Lung (tissue), 12 donors: ENCODE results near the gene NTRK3. TPM values are rescaled to one million over a fixed set of nuclear protein-coding genes. Genes with fewer than 3 reads are reported as not detected.

ENCODE experiments used
- ATAC-seq: fragments of 200-7000 bp; cut with Tn5 transposase; one replicate; pipeline ENCODE4 v1.9.1; 2020; ENCODE audit warnings: moderate number of reproducible peaks; ENCODE audit not compliant: insufficient read depth, low FRiP score
- DNase-seq, 3 donors: peaks; one replicate each; pipeline ENCODE4 v3.0.0-alpha.2; 2013 to 2017
- H3K27ac ChIP-seq, 2 donors: one replicate each; pipeline ENCODE4 v1.5.1; 2013; ENCODE audit warnings: mild to moderate bottlenecking in 2 of 2, moderate library complexity in 2 of 2, control low read depth in 1 of 2, inconsistent platforms in 1 of 2, low read depth in 1 of 2, low read length in 1 of 2
- H3K27me3 ChIP-seq, 3 donors: one replicate each; pipeline ENCODE4 v1.5.1; 2013; ENCODE audit warnings: low read length in 2 of 3; ENCODE audit not compliant: control insufficient read depth in 3 of 3, insufficient read depth in 3 of 3
- H3K36me3 ChIP-seq, 4 donors: one replicate each; pipeline ENCODE4 v1.5.1; 2013; ENCODE audit warnings: low read length in 4 of 4, mild to moderate bottlenecking in 1 of 4, moderate library complexity in 1 of 4; ENCODE audit not compliant: control insufficient read depth in 4 of 4, insufficient read depth in 4 of 4
- H3K4me1 ChIP-seq, 5 donors: one replicate each; pipeline ENCODE4 v1.5.1; 2013; ENCODE audit warnings: low read length in 5 of 5, mild to moderate bottlenecking in 2 of 5, moderate library complexity in 1 of 5; ENCODE audit not compliant: control insufficient read depth in 5 of 5, insufficient read depth in 5 of 5
- H3K4me3 ChIP-seq: one replicate; pipeline ENCODE4 v1.5.1; 2013; ENCODE audit warnings: mild to moderate bottlenecking, control low read depth, moderate library complexity
- H3K9ac ChIP-seq, 2 donors: one replicate each; pipeline ENCODE4 v1.5.1; 2013; ENCODE audit warnings: low read length in 2 of 2, control low read depth in 1 of 2; ENCODE audit not compliant: insufficient read depth in 1 of 2
- H3K9me3 ChIP-seq, 4 donors: one replicate each; pipeline ENCODE4 v1.5.1; 2013; ENCODE audit warnings: low read length in 3 of 4, mild to moderate bottlenecking in 1 of 4, moderate library complexity in 1 of 4; ENCODE audit not compliant: control insufficient read depth in 4 of 4, insufficient read depth in 3 of 4
- CTCF ChIP-seq: IDR thresholded peaks from 2 replicates; pipeline ENCODE4 v1.5.1; 2012; ENCODE audit warnings: mild to moderate bottlenecking; ENCODE audit errors: control extremely low read depth, extremely low read depth
- WGBS, 2 donors: extraction: QIAGEN DNeasy Blood & Tissue Kit; methylation state at CpG; one replicate each; pipeline ENCODE4 v1.1.7; 2013; 5-methylcytosine and 5-hydroxymethylcytosine counted together
- polyA plus RNA-seq, 2 donors: library from polyadenylated mRNA; stranded (reverse); fragments of 200-250 nt; gene quantifications; one replicate each; pipeline ENCODE4 v1.2.1, GENCODE V29; 2013
- total RNA-seq, 2 donors: library from RNA; depleted of rRNA in 1 of 2; stranded (reverse); fragments of >200 nt in 1 of 2; gene quantifications; one replicate each; pipeline ENCODE4 v1.2.1, GENCODE V29; 2014 to 2021
- donor health status: control.
- donor health status: control.
- donor health status: Bipolar disorder and iron deficiency.
- donor health status: healthy.
- donor health status: DM: yes; HTN: yes; CAD: no.

Gene NTRK3
- total and polyA plus RNA-seq, 4 donors = 0.44 to 11.0 (median 4.2) TPM

- H3K4me3 ChIP-seq = no peak overlapping the region
- no peak overlapping the region for H3K9ac ChIP-seq
- 11 to 12% methylated on average over 2 of the region's 2 CpGs for WGBS, 2 donors
- H3K36me3 ChIP-seq = no peaks in the 10 kb centered on the region
- peaks cover 0 to 3% (median 0%) of the 10 kb centered on the region in 3 donors for H3K27me3 ChIP-seq
- no peak overlapping the region for H3K27ac ChIP-seq
- peaks cover 0 to 2% (median 0%) of the 10 kb centered on the region in 4 donors for H3K9me3 ChIP-seq
- TF ChIP-seq CTCF = no peak
- no peak for ATAC-seq
- H3K4me1 ChIP-seq = peaks cover 0 to 2% (median 0%) of the 10 kb centered on the region in 5 donors
- no peak for DNase-seq
These were observed 316.6 kb downstream of the NTRK3 start for GRCh38 chr15:87939848-87940457.

GRCh38 chr15:87938031-87938430 lies 318.5 kb downstream of the NTRK3 start:
- Histone ChIP-seq H3K9ac (no peak overlapping the region), H3K9me3 (peaks cover 0 to 2% (median 0%) of the 10 kb centered on the region in 4 donors), H3K4me3 (no peak overlapping the region), H3K36me3 (no peaks in the 10 kb centered on the region), H3K4me1 (no peaks in the 10 kb centered on the region), H3K27ac (no peak overlapping the region), H3K27me3 (peaks cover 0 to 3% (median 0%) of the 10 kb centered on the region in 3 donors)
- WGBS, 2 donors = 59 to 89% methylated on average over 1 of the region's 1 CpG
- DNase-seq = no peak
- no peak for TF ChIP-seq CTCF
- ATAC-seq = no peak

- H3K36me3 ChIP-seq = no peaks in the 10 kb centered on the region
- TF ChIP-seq CTCF = no peak
- H3K4me3 ChIP-seq = no peak overlapping the region
- DNase-seq (no peak), ATAC-seq (no peak)
- H3K27ac ChIP-seq = no peak overlapping the region
- H3K9me3 ChIP-seq = peaks cover 0 to 2% (median 0%) of the 10 kb centered on the region in 4 donors
- H3K4me1 ChIP-seq = no peaks in the 10 kb centered on the region
- no peaks in the 10 kb centered on the region for H3K27me3 ChIP-seq
- 51 to 68% methylated on average over 2 of the region's 2 CpGs for WGBS, 2 donors
- no peak overlapping the region for H3K9ac ChIP-seq
These were observed 321.0 kb downstream of the NTRK3 start for GRCh38 chr15:87935583-87935982.

GRCh38 chr15:87931584-87931983 lies 325.0 kb downstream of the NTRK3 start:
- Histone ChIP-seq H3K4me3 (no peak overlapping the region), H3K27ac (no peak overlapping the region), H3K36me3 (no peaks in the 10 kb centered on the region), H3K9ac (no peak overlapping the region), H3K9me3 (peaks cover 0 to 2% (median 0%) of the 10 kb centered on the region in 4 donors), H3K4me1 (no peaks in the 10 kb centered on the region), H3K27me3 (no peaks in the 10 kb centered on the region)
- DNase-seq (no peak), ATAC-seq (no peak)
- WGBS, 2 donors = 82 to 92% methylated on average over 2 of the region's 2 CpGs
- no peak for TF ChIP-seq CTCF
